Suppressor macrophage (primary cell): Measurements from ENCODE around the gene CASP14.
A peak's percentile ranks its signal among the peaks of the same experiment; 100 is the strongest.
"Not testable (repeated sequence)": the region's sequence is repeated elsewhere in the genome, so short reads cannot be mapped to it uniquely, and the experiment has no call there.

Experiments
- DNase-seq, 4 experiments: peaks; one replicate each; pipeline ENCODE4 v3.0.0-alpha.2; 2020 to 2022
- total RNA-seq, 17 experiments: gene quantifications; one replicate each; lab custom pipeline; 2026; ENCODE audit warnings: mixed read lengths in 6 of 17, inconsistent platforms in 3 of 17; lab: John Stamatoyannopoulos, UW

Gene CASP14
- 0 to 2.0 (median 0) reads per million in 17 experiments for total RNA-seq

- no peak for DNase-seq
Measured at GRCh38 chr19:15048885-15049541, at the start of gene CASP14. Gene CASP14, plus strand, starts transcription at chr19:15049480. Its CDS starts 2,772 bp downstream, at chr19:15052252.

GRCh38 chr19:15008308-15008707 lies 41.0 kb upstream of the CASP14 start:
- DNase-seq, result no peak

GRCh38 chr19:15010501-15011300 lies 38.6 kb upstream of the CASP14 start:
- no peak for DNase-seq

GRCh38 chr19:15014579-15014978 lies 34.7 kb upstream of the CASP14 start:
- DNase-seq, result no peak

- DNase-seq, result peak; percentile 24 to 51 (median 35)
Measured at GRCh38 chr19:15015946-15016542, 33.2 kb upstream of the CASP14 start.

- not testable (repeated sequence) for DNase-seq
Measured at GRCh38 chr19:15018836-15019235, 30.4 kb upstream of the CASP14 start.

- no peak for DNase-seq
Measured at GRCh38 chr19:15021286-15022007, 27.8 kb upstream of the CASP14 start.

GRCh38 chr19:15022752-15023151 lies 26.5 kb upstream of the CASP14 start:
- DNase-seq, result no peak

GRCh38 chr19:15025217-15025616 lies 24.1 kb upstream of the CASP14 start:
- DNase-seq, result peak; percentile 11 to 30 (median 16)

- no peak for DNase-seq
Measured at GRCh38 chr19:15028490-15028889, 20.8 kb upstream of the CASP14 start.

- no peak for DNase-seq
Measured at GRCh38 chr19:15031675-15032074, 17.6 kb upstream of the CASP14 start.

GRCh38 chr19:15035795-15036311 lies 13.4 kb upstream of the CASP14 start:
- DNase-seq, result no peak

- DNase-seq, result no peak
Measured at GRCh38 chr19:15037586-15037985, 11.7 kb upstream of the CASP14 start.

GRCh38 chr19:15038294-15038693 lies 11.0 kb upstream of the CASP14 start:
- DNase-seq, result no peak

- no peak for DNase-seq
Measured at GRCh38 chr19:15042003-15042402, 7.3 kb upstream of the CASP14 start.

- no peak for DNase-seq
Measured at GRCh38 chr19:15042826-15043225, 6.5 kb upstream of the CASP14 start.

- no peak for DNase-seq
Measured at GRCh38 chr19:15045506-15045905, 3.8 kb upstream of the CASP14 start.

GRCh38 chr19:15047680-15048079 lies 1.6 kb upstream of the CASP14 start:
- no peak for DNase-seq

GRCh38 chr19:15048128-15048527 lies 1.2 kb upstream of the CASP14 start:
- DNase-seq, result no peak

- no peak for DNase-seq
Measured at GRCh38 chr19:15050639-15051038, 1.4 kb downstream of the CASP14 start.

- DNase-seq, result no peak
Measured at GRCh38 chr19:15062036-15062435, 12.8 kb downstream of the CASP14 start.

GRCh38 chr19:15070386-15070785 lies 21.1 kb downstream of the CASP14 start:
- DNase-seq, result not testable (repeated sequence)
